OCI-LY1 (cell line): ENCODE data around the gene ELMOD1.
A peak's percentile ranks its signal among the peaks of the same experiment; 100 is the strongest.
"Not testable (repeated sequence)": the region's sequence is repeated elsewhere in the genome, so short reads cannot be mapped to it uniquely, and the experiment has no call there.

Experiments used
- CTCF ChIP-seq: fragments of 200-600 bp; sonication (generic), shearing (Covaris generic); IDR thresholded peaks from 2 replicates; pipeline ENCODE4 v1.5.1; 2017; ENCODE audit warnings: mild to moderate bottlenecking, antibody characterized with exemption, low read length, moderate library complexity, mixed read lengths
- EZH2 ChIP-seq: fragments of 200-600 bp; sonication (generic), shearing (Covaris generic); IDR thresholded peaks from 2 replicates; pipeline ENCODE4 v1.8.0; 2017; ENCODE audit warnings: borderline replicate concordance, mixed run types, mild to moderate bottlenecking, antibody characterized with exemption, low read length, moderate library complexity, mixed read lengths

DNA sequence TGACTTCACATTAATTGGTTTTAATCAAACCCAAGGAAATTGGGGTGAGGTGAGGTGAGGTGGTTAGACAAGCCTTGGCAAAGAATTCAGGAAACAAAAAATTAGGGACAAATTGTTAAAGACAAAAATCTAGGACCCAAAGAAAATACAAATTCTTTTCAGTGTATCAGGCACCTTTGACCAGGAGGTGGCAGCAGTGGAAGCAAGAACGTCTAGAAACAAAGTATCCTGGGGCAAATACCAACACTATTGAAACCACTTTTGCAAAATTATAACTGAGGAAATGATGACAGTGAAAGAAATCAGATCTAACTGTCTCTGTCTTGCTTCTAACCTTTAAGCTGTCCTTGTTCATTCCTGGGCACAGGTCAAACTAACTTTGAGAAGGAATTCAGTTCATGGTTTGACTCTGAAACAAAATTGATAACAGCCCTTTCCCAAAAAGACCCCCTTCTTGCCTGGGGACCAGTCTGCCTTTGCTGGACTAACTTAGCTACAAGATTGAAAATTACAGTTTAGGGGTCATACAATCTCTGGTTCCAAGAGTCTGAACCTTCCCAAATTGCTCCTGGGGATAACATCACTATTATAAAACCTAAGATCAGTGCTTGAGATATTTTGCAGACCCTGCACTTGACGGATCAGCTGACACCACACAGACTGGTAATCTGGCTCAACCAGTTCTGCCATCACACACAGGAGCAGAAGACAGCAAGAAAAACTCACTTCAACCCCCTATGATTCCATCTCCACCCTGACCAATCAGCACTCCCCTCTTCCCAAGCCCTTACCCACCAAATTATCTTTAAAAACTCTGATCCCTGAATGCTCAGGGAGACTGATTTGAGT lies 14.2 kb upstream of the ELMOD1 start:
- TF ChIP-seq CTCF = peak; percentile 78
- TF ChIP-seq EZH2 = not testable (repeated sequence)
